K562 (cell line): Measurements from ENCODE around the gene FAM118B.

Source experiments
- ELF1 ChIP-seq: fragments of 200-800 bp; sonication (Bioruptor generic); IDR thresholded peaks from 2 replicates; pipeline ENCODE4 v1.6.1; 2016; ENCODE audit warnings: missing genetic modification characterization, missing compliant biosample characterization
- PHTF2 ChIP-seq: fragments of 250-450 bp; sonication (Bioruptor Pico); IDR thresholded peaks from 2 replicates; pipeline ENCODE4 v1.5.0; 2021; ENCODE audit warnings: mild to moderate bottlenecking

- TF ChIP-seq PHTF2 (CRISPR knock-in tag) (no peak), ELF1 (tag) (no peak)
Observed at GRCh38 chr11:126194121-126194543, 17.4 kb upstream of the FAM118B start.
